HepG2 (cell line): Measurements from ENCODE around the gene NAT9. TPM values are rescaled to one million over a fixed set of nuclear protein-coding genes. Genes with fewer than 3 reads are reported as not detected.

Source experiments
- ADNP ChIP-seq: sonication (generic); formaldehyde crosslinking; IDR thresholded peaks from 2 replicates; pipeline ENCODE4 v1.4.0; 2020; ENCODE audit warnings: missing genetic modification reagents
- CBFB ChIP-seq: sonication (generic); formaldehyde crosslinking; IDR thresholded peaks from 2 replicates; pipeline ENCODE4 v1.4.0; 2020; ENCODE audit warnings: missing genetic modification reagents
- CEBPB ChIP-seq: IDR thresholded peaks from 2 replicates; pipeline ENCODE4 v1.6.1; 2011; ENCODE audit warnings: low read depth, low read length, improper control_type of control experiment, borderline replicate concordance
- CREB1 ChIP-seq, 2 experiments: fragments of 450-650 bp in 1 of 2; IDR thresholded peaks; 2 replicates each; pipeline ENCODE4 v1.6.1; 2016 to 2017; ENCODE audit warnings: control low read depth in 1 of 2, mild to moderate bottlenecking in 1 of 2, missing compliant biosample characterization in 1 of 2, missing genetic modification characterization in 1 of 2
- GABPA ChIP-seq, 2 experiments: IDR thresholded peaks; 2 replicates each; pipeline ENCODE4 v1.6.1; 2011 to 2016; ENCODE audit warnings: low read depth in 2 of 2, low read length in 1 of 2, missing biosample characterization in 1 of 2, missing genetic modification characterization in 1 of 2
- GABPB1 ChIP-seq: IDR thresholded peaks from 2 replicates; pipeline ENCODE4 v1.6.1; 2016; ENCODE audit warnings: mild to moderate bottlenecking, missing genetic modification reagents, moderate library complexity, missing compliant biosample characterization
- MATR3 ChIP-seq: sonication (generic); formaldehyde crosslinking; IDR thresholded peaks from 2 replicates; pipeline ENCODE4 v1.4.0; 2020; ENCODE audit warnings: missing genetic modification reagents
- NR1H2 ChIP-seq: sonication (generic); formaldehyde crosslinking; IDR thresholded peaks from 2 replicates; pipeline ENCODE4 v1.8.1; 2022; ENCODE audit warnings: low read depth, missing genetic modification reagents, borderline replicate concordance
- PCBP1 ChIP-seq: fragments of 200-400 bp; formaldehyde crosslinking; IDR thresholded peaks from 2 replicates; pipeline ENCODE4 v1.6.1; 2017; ENCODE audit warnings: mild to moderate bottlenecking, low read depth, low read length, borderline replicate concordance
- SAP130 ChIP-seq: IDR thresholded peaks from 2 replicates; pipeline ENCODE4 v1.6.1; 2016; ENCODE audit warnings: low read depth
- TCF12 ChIP-seq, 2 experiments: fragments of 450-650 bp in 1 of 2; sonication (generic) in 1 of 2; formaldehyde crosslinking in 1 of 2; IDR thresholded peaks; 2 replicates each; pipeline versions ENCODE4 v1.6.1 to v1.8.0; 2017 to 2022; ENCODE audit warnings: antibody characterized with exemption in 1 of 2, mild to moderate bottlenecking in 1 of 2, missing genetic modification reagents in 1 of 2, moderate library complexity in 1 of 2
- ZNF552 ChIP-seq: sonication (generic); formaldehyde crosslinking; IDR thresholded peaks from 2 replicates; pipeline ENCODE4 v1.9.0; 2022; ENCODE audit warnings: missing genetic modification reagents, mild to moderate bottlenecking, borderline replicate concordance
- ZNF558 ChIP-seq: sonication (generic); formaldehyde crosslinking; IDR thresholded peaks from 2 replicates; pipeline ENCODE4 v1.9.0; 2022; ENCODE audit warnings: mild to moderate bottlenecking, missing genetic modification reagents, borderline replicate concordance
- polyA plus RNA-seq, 8 experiments: library from polyadenylated mRNA; depleted of rRNA in 3 of 8; stranded (reverse) in 7 of 8; unstranded in 1 of 8; fragments of >200 nt; fragmentation: Illumina TruSeq in 4 of 8; extraction: Trizol in 4 of 8; gene quantifications; 2 replicates each; pipeline versions ENCODE4 v1.2.1 to v1.2.3, GENCODE V29; 2011 to 2016; ENCODE audit warnings: low read depth in 4 of 8, missing spikeins in 1 of 8, mixed read lengths in 1 of 8; ENCODE audit not compliant: insufficient read depth in 1 of 8
- total RNA-seq, 5 experiments: library from RNA; depleted of rRNA; stranded (reverse); fragments of >200 nt; fragmentation: Illumina TruSeq; extraction: Trizol; gene quantifications; 2 replicates each; pipeline ENCODE4 v1.2.3, GENCODE V29; 2016; ENCODE audit warnings: low read depth in 1 of 5
- TF ChIP-seq, protein P1 (sequence below): sonication (generic); formaldehyde crosslinking; IDR thresholded peaks from 2 replicates; pipeline ENCODE4 v1.5.0; 2020; ENCODE audit warnings: mild to moderate bottlenecking, missing genetic modification reagents, borderline replicate concordance
- TF ChIP-seq, protein P2 (sequence below), 2 experiments: IDR thresholded peaks; 2 replicates each; pipeline ENCODE4 v1.6.1; 2011 to 2012; ENCODE audit warnings: low read length in 2 of 2, borderline replicate concordance in 1 of 2, low read depth in 1 of 2, mild to moderate bottlenecking in 1 of 2, moderate library complexity in 1 of 2
- TF ChIP-seq, protein P3 (sequence below): sonication (generic); formaldehyde crosslinking; IDR thresholded peaks from 2 replicates; pipeline ENCODE4 v1.4.0; 2020; ENCODE audit warnings: missing genetic modification reagents

The NAT9 gene
- total and polyA plus RNA-seq, 2 of the 13 experiments (the other 11 are each of a cell fraction or from before 2014, with no cell fraction given) = 39.7 to 44.2 TPM

DNA sequence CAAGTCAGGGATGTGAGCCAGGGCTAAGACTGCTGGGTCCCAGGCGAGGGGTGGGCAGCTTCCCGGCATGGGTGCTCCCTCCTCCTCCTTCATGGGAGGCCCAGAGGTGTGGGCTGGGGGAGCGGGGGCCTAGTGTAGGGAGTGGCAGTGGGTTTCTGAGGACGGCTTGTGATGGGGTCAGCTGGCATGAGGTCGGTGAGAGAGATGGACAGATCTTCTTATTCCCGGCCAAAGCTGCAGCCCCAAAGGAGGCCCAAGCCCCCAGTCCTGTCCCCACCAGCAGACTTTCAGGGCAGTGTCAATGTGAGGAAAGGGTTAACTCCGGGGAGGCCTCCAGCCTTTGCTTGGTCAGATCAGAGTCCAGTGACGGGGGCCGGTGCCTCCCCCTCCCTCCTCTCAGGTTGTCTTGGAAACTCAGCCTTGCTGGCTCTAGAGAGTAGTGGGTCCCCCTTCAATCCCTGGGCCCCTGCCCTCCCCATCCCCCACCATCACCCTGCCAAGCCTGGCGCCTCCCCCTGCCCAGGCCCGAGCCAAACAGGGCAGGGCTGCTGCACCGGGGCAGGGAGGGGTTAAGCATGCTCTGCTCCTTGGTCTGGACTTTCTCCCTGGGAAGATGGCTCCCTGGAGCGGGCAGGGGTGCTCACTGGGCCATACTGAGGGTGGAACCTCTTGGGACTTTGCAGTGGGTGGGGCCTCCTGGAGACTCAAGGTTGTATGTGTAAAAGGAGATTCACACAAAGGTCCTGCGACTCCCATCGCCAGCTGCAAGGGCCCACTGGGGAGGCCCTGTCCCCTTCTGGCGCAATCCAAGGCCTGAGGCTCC lies 12.4 kb downstream of the NAT9 start (continued):
- TF ChIP-seq, protein P1, sequence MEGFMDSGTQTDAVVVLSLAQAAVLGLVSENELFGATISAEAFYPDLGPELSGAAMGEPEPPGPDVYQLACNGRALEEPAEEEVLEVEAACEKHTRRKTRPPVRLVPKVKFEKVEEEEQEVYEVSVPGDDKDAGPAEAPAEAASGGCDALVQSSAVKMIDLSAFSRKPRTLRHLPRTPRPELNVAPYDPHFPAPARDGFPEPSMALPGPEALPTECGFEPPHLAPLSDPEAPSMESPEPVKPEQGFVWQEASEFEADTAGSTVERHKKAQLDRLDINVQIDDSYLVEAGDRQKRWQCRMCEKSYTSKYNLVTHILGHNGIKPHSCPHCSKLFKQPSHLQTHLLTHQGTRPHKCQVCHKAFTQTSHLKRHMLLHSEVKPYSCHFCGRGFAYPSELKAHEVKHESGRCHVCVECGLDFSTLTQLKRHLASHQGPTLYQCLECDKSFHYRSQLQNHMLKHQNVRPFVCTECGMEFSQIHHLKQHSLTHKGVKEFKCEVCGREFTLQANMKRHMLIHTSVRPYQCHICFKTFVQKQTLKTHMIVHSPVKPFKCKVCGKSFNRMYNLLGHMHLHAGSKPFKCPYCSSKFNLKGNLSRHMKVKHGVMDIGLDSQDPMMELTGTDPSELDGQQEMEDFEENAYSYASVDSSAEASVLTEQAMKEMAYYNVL = no peak; the same call in 1 of the 2 replicates
- TF ChIP-seq, protein P2, sequence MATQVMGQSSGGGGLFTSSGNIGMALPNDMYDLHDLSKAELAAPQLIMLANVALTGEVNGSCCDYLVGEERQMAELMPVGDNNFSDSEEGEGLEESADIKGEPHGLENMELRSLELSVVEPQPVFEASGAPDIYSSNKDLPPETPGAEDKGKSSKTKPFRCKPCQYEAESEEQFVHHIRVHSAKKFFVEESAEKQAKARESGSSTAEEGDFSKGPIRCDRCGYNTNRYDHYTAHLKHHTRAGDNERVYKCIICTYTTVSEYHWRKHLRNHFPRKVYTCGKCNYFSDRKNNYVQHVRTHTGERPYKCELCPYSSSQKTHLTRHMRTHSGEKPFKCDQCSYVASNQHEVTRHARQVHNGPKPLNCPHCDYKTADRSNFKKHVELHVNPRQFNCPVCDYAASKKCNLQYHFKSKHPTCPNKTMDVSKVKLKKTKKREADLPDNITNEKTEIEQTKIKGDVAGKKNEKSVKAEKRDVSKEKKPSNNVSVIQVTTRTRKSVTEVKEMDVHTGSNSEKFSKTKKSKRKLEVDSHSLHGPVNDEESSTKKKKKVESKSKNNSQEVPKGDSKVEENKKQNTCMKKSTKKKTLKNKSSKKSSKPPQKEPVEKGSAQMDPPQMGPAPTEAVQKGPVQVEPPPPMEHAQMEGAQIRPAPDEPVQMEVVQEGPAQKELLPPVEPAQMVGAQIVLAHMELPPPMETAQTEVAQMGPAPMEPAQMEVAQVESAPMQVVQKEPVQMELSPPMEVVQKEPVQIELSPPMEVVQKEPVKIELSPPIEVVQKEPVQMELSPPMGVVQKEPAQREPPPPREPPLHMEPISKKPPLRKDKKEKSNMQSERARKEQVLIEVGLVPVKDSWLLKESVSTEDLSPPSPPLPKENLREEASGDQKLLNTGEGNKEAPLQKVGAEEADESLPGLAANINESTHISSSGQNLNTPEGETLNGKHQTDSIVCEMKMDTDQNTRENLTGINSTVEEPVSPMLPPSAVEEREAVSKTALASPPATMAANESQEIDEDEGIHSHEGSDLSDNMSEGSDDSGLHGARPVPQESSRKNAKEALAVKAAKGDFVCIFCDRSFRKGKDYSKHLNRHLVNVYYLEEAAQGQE (IDR thresholded peaks at IDR 0.05; ENCODE audit: borderline replicate concordance in 1 of 2, low read depth in 1 of 2, low read length in 2 of 2) = peak in 1 of 2 experiments; percentile 64; a peak in 1 of 4 replicates
- TF ChIP-seq MATR3 (no peak), GABPB1 (CRISPR knock-in tag) (peak; percentile 61), CBFB (CRISPR knock-in tag) (no peak; the same call in 1 of the 2 replicates), ZNF552 (peak; percentile 68; the same call in 1 of the 2 replicates), ADNP (no peak), GABPA (IDR thresholded peaks at IDR 0.05; ENCODE audit: low read depth, low read length) (no peak), GABPA (CRISPR knock-in tag; IDR thresholded peaks at IDR 0.05; ENCODE audit: low read depth) (peak; percentile 43; the same call in 1 of the 2 replicates), CEBPB (peak; percentile 35; the same call in 1 of the 2 replicates), NR1H2 (CRISPR knock-in tag) (no peak; the same call in 1 of the 2 replicates), PCBP1 (0 out of 2 replicates have a peak, but pooled peaks have one; percentile 56), ZNF558 (CRISPR knock-in tag) (no peak), CREB1 (IDR thresholded peaks at IDR 0.05) (peak; percentile 7; the same call in 1 of the 2 replicates), CREB1 (CRISPR knock-in tag; IDR thresholded peaks at IDR 0.05) (no peak), SAP130 (CRISPR knock-in tag) (peak; percentile 93), TCF12 (IDR thresholded peaks at IDR 0.05) (no peak), TCF12 (CRISPR knock-in tag; IDR thresholded peaks at IDR 0.05) (peak; percentile 85; the same call in 1 of the 2 replicates)
- TF ChIP-seq, protein P3, sequence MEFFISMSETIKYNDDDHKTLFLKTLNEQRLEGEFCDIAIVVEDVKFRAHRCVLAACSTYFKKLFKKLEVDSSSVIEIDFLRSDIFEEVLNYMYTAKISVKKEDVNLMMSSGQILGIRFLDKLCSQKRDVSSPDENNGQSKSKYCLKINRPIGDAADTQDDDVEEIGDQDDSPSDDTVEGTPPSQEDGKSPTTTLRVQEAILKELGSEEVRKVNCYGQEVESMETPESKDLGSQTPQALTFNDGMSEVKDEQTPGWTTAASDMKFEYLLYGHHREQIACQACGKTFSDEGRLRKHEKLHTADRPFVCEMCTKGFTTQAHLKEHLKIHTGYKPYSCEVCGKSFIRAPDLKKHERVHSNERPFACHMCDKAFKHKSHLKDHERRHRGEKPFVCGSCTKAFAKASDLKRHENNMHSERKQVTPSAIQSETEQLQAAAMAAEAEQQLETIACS = no peak
